ENCODE data around the gene SLC22A5.
A peak's percentile ranks its signal among the peaks of the same experiment; 100 is the strongest.
"Not testable (repeated sequence)": the region's sequence is repeated elsewhere in the genome, so short reads cannot be mapped to it uniquely, and the experiment has no call there.

Gene SLC22A5

GRCh38 chr5:132397224-132397623, 27.7 kb downstream of the SLC22A5 start:
- H3K27me3 ChIP-seq (ENCODE audit: insufficient read depth, low read length, poor library complexity): no peaks in the 10 kb centered on the region
- H3K27ac ChIP-seq (ENCODE audit: low read length): no peak overlapping the region
- peaks cover 11% of the 10 kb centered on the region; the same call in 1 of the 2 replicates for H3K79me2 ChIP-seq (ENCODE audit: insufficient read depth, low read length)
- H3K4me1 ChIP-seq (ENCODE audit: insufficient read depth, low read length): peaks cover 35% of the 10 kb centered on the region
- H2AFZ ChIP-seq (ENCODE audit: low read depth, low read length): no peak overlapping the region
- ATAC-seq (ENCODE audit: insufficient read depth, low read depth): peak; percentile 34
- no peak overlapping the region for H3K9ac ChIP-seq (ENCODE audit: low read depth, low read length)
- no peak for DNase-seq
- no peaks in the 10 kb centered on the region for H3K36me3 ChIP-seq (ENCODE audit: insufficient read depth, low read length)
- H3K4me2 ChIP-seq (ENCODE audit: insufficient read depth, low read length): no peak overlapping the region
- TF ChIP-seq, protein P1, sequence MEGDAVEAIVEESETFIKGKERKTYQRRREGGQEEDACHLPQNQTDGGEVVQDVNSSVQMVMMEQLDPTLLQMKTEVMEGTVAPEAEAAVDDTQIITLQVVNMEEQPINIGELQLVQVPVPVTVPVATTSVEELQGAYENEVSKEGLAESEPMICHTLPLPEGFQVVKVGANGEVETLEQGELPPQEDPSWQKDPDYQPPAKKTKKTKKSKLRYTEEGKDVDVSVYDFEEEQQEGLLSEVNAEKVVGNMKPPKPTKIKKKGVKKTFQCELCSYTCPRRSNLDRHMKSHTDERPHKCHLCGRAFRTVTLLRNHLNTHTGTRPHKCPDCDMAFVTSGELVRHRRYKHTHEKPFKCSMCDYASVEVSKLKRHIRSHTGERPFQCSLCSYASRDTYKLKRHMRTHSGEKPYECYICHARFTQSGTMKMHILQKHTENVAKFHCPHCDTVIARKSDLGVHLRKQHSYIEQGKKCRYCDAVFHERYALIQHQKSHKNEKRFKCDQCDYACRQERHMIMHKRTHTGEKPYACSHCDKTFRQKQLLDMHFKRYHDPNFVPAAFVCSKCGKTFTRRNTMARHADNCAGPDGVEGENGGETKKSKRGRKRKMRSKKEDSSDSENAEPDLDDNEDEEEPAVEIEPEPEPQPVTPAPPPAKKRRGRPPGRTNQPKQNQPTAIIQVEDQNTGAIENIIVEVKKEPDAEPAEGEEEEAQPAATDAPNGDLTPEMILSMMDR (IDR thresholded peaks at IDR 0.05; ENCODE audit: borderline replicate concordance, extremely low read depth, low read length, poor library complexity, severe bottlenecking): no peak
- TF ChIP-seq EZH2 (IDR thresholded peaks at IDR 0.05; ENCODE audit: borderline replicate concordance, low read depth, low read length, severe bottlenecking): no peak
- no peaks in the 10 kb centered on the region for H3K9me3 ChIP-seq (ENCODE audit: insufficient read depth, low read length, severe bottlenecking)
- no peak overlapping the region for H3K4me3 ChIP-seq (ENCODE audit: low read depth in 1 of 2, low read length in 2 of 2)
- H4K20me1 ChIP-seq (ENCODE audit: insufficient read depth, low read length): no peaks in the 10 kb centered on the region

- H3K27me3 ChIP-seq (ENCODE audit: insufficient read depth, low read length, poor library complexity); H3K36me3 ChIP-seq (ENCODE audit: insufficient read depth, low read length); H3K4me2 ChIP-seq (ENCODE audit: insufficient read depth, low read length); H3K9ac ChIP-seq (ENCODE audit: low read depth, low read length); H3K4me3 ChIP-seq (ENCODE audit: low read depth in 1 of 2, low read length in 2 of 2); H3K27ac ChIP-seq (ENCODE audit: low read length); H4K20me1 ChIP-seq (ENCODE audit: insufficient read depth, low read length); ATAC-seq (ENCODE audit: insufficient read depth, low read depth); H3K9me3 ChIP-seq (ENCODE audit: insufficient read depth, low read length, severe bottlenecking); H2AFZ ChIP-seq (ENCODE audit: low read depth, low read length); DNase-seq: not testable (repeated sequence)
- Histone ChIP-seq H3K4me1 (ENCODE audit: insufficient read depth, low read length) (peaks cover 35% of the 10 kb centered on the region), H3K79me2 (ENCODE audit: insufficient read depth, low read length) (peaks cover 12% of the 10 kb centered on the region; the same call in 1 of the 2 replicates)
These were observed 28.6 kb downstream of the SLC22A5 start for GRCh38 chr5:132397936-132398675.

DNA sequence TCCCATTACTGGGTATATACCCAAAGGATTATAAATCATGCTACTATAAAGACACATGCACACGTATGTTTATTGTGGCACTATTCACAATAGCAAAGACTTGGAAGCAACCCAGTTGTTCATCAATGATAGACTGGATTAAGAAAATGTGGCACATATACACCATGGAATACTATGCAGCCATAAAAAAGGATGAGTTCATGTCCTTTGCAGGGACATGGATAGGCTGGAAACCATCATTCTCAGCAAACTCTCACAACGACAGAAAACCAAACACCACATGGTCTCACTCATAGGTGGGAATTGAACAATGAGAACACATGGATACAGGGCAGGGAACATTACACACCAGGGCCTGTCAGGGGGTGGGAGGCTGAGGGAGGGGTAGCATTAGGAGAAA, 34.5 kb downstream of the SLC22A5 start:
- H3K9me3 ChIP-seq (ENCODE audit: insufficient read depth, low read length, severe bottlenecking); H3K36me3 ChIP-seq (ENCODE audit: insufficient read depth, low read length); H3K27me3 ChIP-seq (ENCODE audit: insufficient read depth, low read length, poor library complexity); H3K9ac ChIP-seq (ENCODE audit: low read depth, low read length); DNase-seq; H3K4me2 ChIP-seq (ENCODE audit: insufficient read depth, low read length); H2AFZ ChIP-seq (ENCODE audit: low read depth, low read length); H3K27ac ChIP-seq (ENCODE audit: low read length); H4K20me1 ChIP-seq (ENCODE audit: insufficient read depth, low read length); ATAC-seq (ENCODE audit: insufficient read depth, low read depth); H3K4me3 ChIP-seq (ENCODE audit: low read depth in 1 of 2, low read length in 2 of 2): not testable (repeated sequence)
- Histone ChIP-seq H3K79me2 (ENCODE audit: insufficient read depth, low read length) (peaks cover 22% of the 10 kb centered on the region), H3K4me1 (ENCODE audit: insufficient read depth, low read length) (peaks cover 15% of the 10 kb centered on the region)

DNA sequence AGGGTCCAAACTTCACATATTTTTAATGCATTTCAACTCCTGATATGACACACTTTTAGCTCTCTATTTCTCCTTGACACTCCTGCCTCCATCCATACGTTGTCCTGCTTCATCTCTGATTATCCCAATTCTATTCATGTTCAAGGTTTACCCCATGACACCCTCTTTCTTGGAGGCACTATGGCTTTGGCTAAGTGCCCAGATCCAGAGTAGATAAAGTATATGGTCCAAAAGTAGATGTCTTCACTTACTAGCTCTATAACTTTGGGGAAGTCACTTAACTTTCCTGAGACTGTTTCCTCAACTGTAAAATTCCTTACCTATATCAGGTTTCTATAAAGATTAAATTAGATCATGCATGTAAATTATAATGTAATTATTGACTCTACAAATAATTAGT, 36.1 kb downstream of the SLC22A5 start:
- ATAC-seq (ENCODE audit: insufficient read depth, low read depth): no peak
- TF ChIP-seq, protein P1 (IDR thresholded peaks at IDR 0.05; ENCODE audit: borderline replicate concordance, extremely low read depth, low read length, poor library complexity, severe bottlenecking): no peak
- TF ChIP-seq EZH2 (IDR thresholded peaks at IDR 0.05; ENCODE audit: borderline replicate concordance, low read depth, low read length, severe bottlenecking): no peak

More for the DNA sequence above, 36.1 kb downstream of the SLC22A5 start:
- Histone ChIP-seq H3K27ac (ENCODE audit: low read length) (no peak overlapping the region), H3K79me2 (ENCODE audit: insufficient read depth, low read length) (peaks cover 31% of the 10 kb centered on the region), H3K9me3 (ENCODE audit: insufficient read depth, low read length, severe bottlenecking) (no peaks in the 10 kb centered on the region), H3K27me3 (ENCODE audit: insufficient read depth, low read length, poor library complexity) (no peaks in the 10 kb centered on the region), H2AFZ (ENCODE audit: low read depth, low read length) (no peak overlapping the region), H3K4me3 (ENCODE audit: low read depth in 1 of 2, low read length in 2 of 2) (no peak overlapping the region), H3K9ac (ENCODE audit: low read depth, low read length) (no peak overlapping the region), H3K36me3 (ENCODE audit: insufficient read depth, low read length) (no peaks in the 10 kb centered on the region; the same call in 1 of the 2 replicates), H4K20me1 (ENCODE audit: insufficient read depth, low read length) (no peaks in the 10 kb centered on the region), H3K4me1 (ENCODE audit: insufficient read depth, low read length) (peaks cover 25% of the 10 kb centered on the region), H3K4me2 (ENCODE audit: insufficient read depth, low read length) (no peak overlapping the region)
- DNase-seq: no peak
